Liver (tissue), 3 donors: ENCODE measurements around the gene DDX39A.

Experiments
- ATF3 ChIP-seq: IDR thresholded peaks from 2 replicates; pipeline ENCODE4 v1.6.1; 2016; ENCODE audit warnings: antibody characterized with exemption
- CTCF ChIP-seq: fragments of 150-350 bp; IDR thresholded peaks from 2 replicates; pipeline ENCODE4 v1.5.1; 2017; ENCODE audit warnings: improper control_type of control experiment, low read depth, low read length; ENCODE audit not compliant: missing input control
- FOXA1 ChIP-seq: IDR thresholded peaks from 2 replicates; pipeline ENCODE4 v1.6.1; 2016; ENCODE audit warnings: antibody characterized with exemption
- GABPA ChIP-seq, 2 donors: IDR thresholded peaks in 1 of 2; conservative IDR thresholded peaks in 1 of 2; 2 replicates each; pipeline ENCODE4 v1.6.1; 2016; ENCODE audit warnings: antibody characterized with exemption in 2 of 2, mild to moderate bottlenecking in 1 of 2, moderate library complexity in 1 of 2
- HNF4G ChIP-seq: IDR thresholded peaks from 2 replicates; pipeline ENCODE4 v1.6.1; 2016; ENCODE audit warnings: antibody characterized with exemption
- JUND ChIP-seq, 2 donors: IDR thresholded peaks; 2 replicates each; pipeline ENCODE4 v1.6.1; 2016; ENCODE audit warnings: antibody characterized with exemption in 2 of 2
- MAX ChIP-seq: IDR thresholded peaks from 2 replicates; pipeline ENCODE4 v1.6.1; 2016; ENCODE audit warnings: antibody characterized with exemption
- RAD21 ChIP-seq, 2 donors: IDR thresholded peaks; 2 replicates each; pipeline ENCODE4 v1.6.1; 2016; ENCODE audit warnings: antibody characterized with exemption in 2 of 2, mild to moderate bottlenecking in 2 of 2
- REST ChIP-seq: IDR thresholded peaks from 2 replicates; pipeline ENCODE4 v1.6.1; 2016; ENCODE audit warnings: antibody characterized with exemption, mild to moderate bottlenecking
- TAF1 ChIP-seq: conservative IDR thresholded peaks from 2 replicates; pipeline ENCODE4 v1.6.1; 2016; ENCODE audit warnings: antibody characterized with exemption, mild to moderate bottlenecking
- ZBTB33 ChIP-seq: IDR thresholded peaks from 2 replicates; pipeline ENCODE4 v1.6.1; 2016; ENCODE audit warnings: antibody characterized with exemption
- donor health status: healthy.
- donor health status: healthy.

GRCh38 chr19:14437578-14438140 is 18.5 kb upstream of the DDX39A start:
- TF ChIP-seq MAX (no peak), CTCF (no peak), REST (no peak), GABPA (IDR thresholded peaks at IDR 0.05 in 1 of 2, conservative IDR thresholded peaks at IDR 0.05 in 1 of 2) (no peak), HNF4G (no peak), FOXA1 (no peak), ZBTB33 (no peak), RAD21 (IDR thresholded peaks at IDR 0.05) (no peak), TAF1 (no peak), JUND (IDR thresholded peaks at IDR 0.05) (no peak), ATF3 (no peak)
